GM06990 (cell line): ENCODE data around the gene ADGRB2.

Source experiments
- DNase-seq: peaks from one replicate; pipeline ENCODE4 v3.0.0-alpha.2; 2011; ENCODE audit not compliant: insufficient read length; ENCODE audit errors: extremely low read depth
- H3K27me3 ChIP-seq: replicated peaks from 2 replicates; pipeline ENCODE4 v1.6.0; 2011; ENCODE audit warnings: low read length; ENCODE audit not compliant: control insufficient read depth, insufficient read depth
- H3K36me3 ChIP-seq: 2 replicates; pipeline ENCODE4 v1.5.1; 2011; ENCODE audit warnings: low read length; ENCODE audit not compliant: control insufficient read depth, insufficient read depth
- H3K4me3 ChIP-seq: replicated peaks from 2 replicates; pipeline ENCODE4 v1.5.1; 2011; ENCODE audit warnings: low read depth, mild to moderate bottlenecking, control low read depth, low read length
- CTCF ChIP-seq: IDR thresholded peaks from 2 replicates; pipeline ENCODE4 v1.5.1; 2011; ENCODE audit warnings: low read length, control low read depth, mild to moderate bottlenecking, inconsistent platforms; ENCODE audit not compliant: insufficient read depth, poor library complexity, severe bottlenecking

Gene ADGRB2

GRCh38 chr1:31694964-31695313 lies 69.2 kb downstream of the ADGRB2 start:
- TF ChIP-seq CTCF, result no peak
- Histone ChIP-seq H3K27me3 (no peaks in the 10 kb centered on the region), H3K36me3 (no peaks in the 10 kb centered on the region), H3K4me3 (no peak overlapping the region)
- DNase-seq, result no peak

DNA sequence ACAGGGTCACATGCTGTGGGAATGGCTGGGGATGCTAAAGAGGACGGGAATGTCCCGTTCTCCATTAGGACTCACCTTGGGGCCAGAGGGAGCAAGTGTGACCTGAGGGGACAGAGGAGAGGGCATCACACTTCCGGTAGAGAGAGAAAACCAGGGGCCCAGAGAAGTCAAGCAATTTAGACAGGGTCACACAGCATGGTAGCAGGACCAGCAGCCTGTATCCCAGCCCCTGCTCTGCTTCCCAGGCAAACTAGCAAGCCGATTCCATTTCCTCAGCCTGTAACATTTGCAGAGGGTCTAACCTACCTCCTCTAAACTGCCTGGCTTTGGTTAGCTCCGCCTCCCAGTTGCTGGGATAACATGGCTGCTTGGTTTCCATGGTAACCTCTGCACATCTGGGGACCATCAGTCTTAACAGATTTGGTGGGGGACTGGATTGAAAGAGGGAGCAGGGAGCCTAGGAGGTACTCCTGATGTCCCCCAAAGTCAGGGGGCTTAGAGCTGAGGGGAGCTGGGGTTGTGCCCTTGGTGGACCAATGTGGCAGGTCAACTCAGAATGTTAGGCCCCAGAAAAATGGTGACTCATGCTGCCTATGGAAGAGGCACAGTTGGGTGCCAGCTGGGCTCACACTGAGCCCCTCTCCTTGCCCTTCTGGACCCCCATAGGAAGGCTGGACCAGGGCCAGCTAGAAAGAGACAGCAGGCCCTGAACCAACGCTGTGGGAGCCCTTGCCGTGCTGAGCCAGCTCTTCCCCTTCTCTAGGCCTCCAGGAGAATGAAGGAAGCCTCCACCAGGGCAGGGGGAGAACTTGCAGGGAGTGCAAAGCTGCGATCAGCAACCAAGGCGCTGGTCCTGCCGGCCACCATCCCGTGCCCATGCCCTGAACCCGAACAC lies 69.8 kb downstream of the ADGRB2 start:
- no peaks in the 10 kb centered on the region for H3K36me3 ChIP-seq
- no peak for DNase-seq
- TF ChIP-seq CTCF, result no peak
- no peaks in the 10 kb centered on the region for H3K27me3 ChIP-seq
- no peak overlapping the region for H3K4me3 ChIP-seq

GRCh38 chr1:31693231-31693630 lies 70.9 kb downstream of the ADGRB2 start:
- Histone ChIP-seq H3K27me3 (no peaks in the 10 kb centered on the region), H3K36me3 (no peaks in the 10 kb centered on the region), H3K4me3 (no peak overlapping the region)
- no peak for DNase-seq
- TF ChIP-seq CTCF, result no peak

GRCh38 chr1:31691951-31692350 lies 72.2 kb downstream of the ADGRB2 start:
- no peak for TF ChIP-seq CTCF
- no peaks in the 10 kb centered on the region for H3K36me3 ChIP-seq
- no peak for DNase-seq
- H3K27me3 ChIP-seq, result no peaks in the 10 kb centered on the region
- no peak overlapping the region for H3K4me3 ChIP-seq

DNA sequence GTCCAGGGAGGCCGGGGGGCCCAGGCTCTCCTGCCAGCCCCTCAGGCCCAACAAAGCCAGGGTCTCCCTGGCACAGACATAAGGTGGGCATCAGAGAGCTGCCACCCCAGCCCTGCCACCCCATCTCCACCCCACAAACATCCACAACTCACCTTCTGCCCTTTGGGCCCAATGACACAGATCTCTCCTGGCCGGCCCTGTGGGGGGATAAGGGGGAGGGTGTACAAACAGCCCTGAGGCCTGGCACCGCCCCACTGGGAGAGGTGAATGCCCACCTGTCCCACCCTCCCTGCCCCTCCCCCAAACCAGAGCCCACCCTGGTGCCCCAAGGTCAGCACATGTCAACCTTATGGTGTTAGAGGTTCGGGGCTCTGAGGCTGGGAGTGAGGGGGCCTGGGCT lies 72.7 kb downstream of the ADGRB2 start:
- no peaks in the 10 kb centered on the region for H3K36me3 ChIP-seq
- no peak overlapping the region for H3K4me3 ChIP-seq
- DNase-seq, result no peak
- TF ChIP-seq CTCF, result no peak
- H3K27me3 ChIP-seq, result no peaks in the 10 kb centered on the region
